B cell (primary cell): ENCODE measurements around the gene GNAS.

Experiments used
- CTCF ChIP-seq: fragments of 200-600 bp; IDR thresholded peaks from one replicate; pipeline ENCODE4 v1.8.0; 2022; ENCODE audit warnings: antibody characterized with exemption, mild to moderate bottlenecking
- EZH2 ChIP-seq: IDR thresholded peaks from 2 replicates; pipeline ENCODE4 v1.6.1; 2012; ENCODE audit warnings: borderline replicate concordance, low read depth, mild to moderate bottlenecking, moderate library complexity, low read length; ENCODE audit not compliant: insufficient read depth, poor library complexity, severe bottlenecking

- TF ChIP-seq CTCF (no peak), EZH2 (no peak)
Measured at GRCh38 chr20:58932170-58932569, 79.7 kb downstream of the GNAS start.
